ENCODE data around the gene WNT9A. TPM values are rescaled to one million over a fixed set of nuclear protein-coding genes. Genes with fewer than 3 reads are reported as not detected.

WNT9A gene
- total and polyA plus RNA-seq, 7 donors = 7.6 to 49.7 (median 22.0) TPM

DNA sequence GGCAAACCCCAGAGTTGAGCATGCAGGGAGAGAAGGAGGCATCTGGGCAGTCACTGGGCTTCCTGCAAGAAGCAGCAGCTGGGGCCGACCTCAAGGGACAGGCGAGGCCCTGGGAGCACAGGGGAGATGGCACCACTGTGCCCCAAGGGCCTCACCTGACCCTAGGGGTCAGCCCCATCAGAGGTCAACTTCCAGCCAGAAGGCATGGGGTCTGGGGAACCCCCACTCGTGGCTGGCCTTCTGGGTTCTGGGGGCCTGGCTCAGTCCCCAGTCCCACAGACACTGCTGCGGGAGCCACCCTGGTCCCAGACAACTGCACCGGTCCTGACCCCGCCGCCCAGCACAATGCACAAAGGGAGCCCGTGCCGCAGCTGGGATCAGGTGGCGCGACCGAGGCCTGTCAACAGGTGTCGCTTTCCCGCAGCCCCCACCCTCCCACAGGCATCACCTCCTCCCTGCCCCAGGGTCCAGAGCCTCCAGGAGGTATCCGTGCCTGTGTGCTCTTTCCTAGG is 6.2 kb downstream of the WNT9A start:
- intact Hi-C loops (cut with DNase I) = no loop called here
- H3K27me3 ChIP-seq (ENCODE audit: insufficient read depth in 3 of 3, low read length in 2 of 3) = no peaks in the 10 kb centered on the region
- H3K4me1 ChIP-seq = peaks cover 74% of the 10 kb centered on the region
- peak overlapping the region; percentile 89 for H3K27ac ChIP-seq
- no peaks in the 10 kb centered on the region for H3K9me3 ChIP-seq
- ATAC-seq (no peak), DNase-seq (peak; percentile 34 to 53)
- 28 to 51% (median 32%) methylated on average over 14 to 15 of the region's 15 CpGs for WGBS, 3 donors
- H3K36me3 ChIP-seq (ENCODE audit: insufficient read depth in 1 of 2, low read depth in 1 of 2) = no peaks in the 10 kb centered on the region
- TF ChIP-seq, protein P1, sequence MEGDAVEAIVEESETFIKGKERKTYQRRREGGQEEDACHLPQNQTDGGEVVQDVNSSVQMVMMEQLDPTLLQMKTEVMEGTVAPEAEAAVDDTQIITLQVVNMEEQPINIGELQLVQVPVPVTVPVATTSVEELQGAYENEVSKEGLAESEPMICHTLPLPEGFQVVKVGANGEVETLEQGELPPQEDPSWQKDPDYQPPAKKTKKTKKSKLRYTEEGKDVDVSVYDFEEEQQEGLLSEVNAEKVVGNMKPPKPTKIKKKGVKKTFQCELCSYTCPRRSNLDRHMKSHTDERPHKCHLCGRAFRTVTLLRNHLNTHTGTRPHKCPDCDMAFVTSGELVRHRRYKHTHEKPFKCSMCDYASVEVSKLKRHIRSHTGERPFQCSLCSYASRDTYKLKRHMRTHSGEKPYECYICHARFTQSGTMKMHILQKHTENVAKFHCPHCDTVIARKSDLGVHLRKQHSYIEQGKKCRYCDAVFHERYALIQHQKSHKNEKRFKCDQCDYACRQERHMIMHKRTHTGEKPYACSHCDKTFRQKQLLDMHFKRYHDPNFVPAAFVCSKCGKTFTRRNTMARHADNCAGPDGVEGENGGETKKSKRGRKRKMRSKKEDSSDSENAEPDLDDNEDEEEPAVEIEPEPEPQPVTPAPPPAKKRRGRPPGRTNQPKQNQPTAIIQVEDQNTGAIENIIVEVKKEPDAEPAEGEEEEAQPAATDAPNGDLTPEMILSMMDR (IDR thresholded peaks at IDR 0.05) = no peak
- peak overlapping the region; percentile 80 for H3K4me3 ChIP-seq

DNA sequence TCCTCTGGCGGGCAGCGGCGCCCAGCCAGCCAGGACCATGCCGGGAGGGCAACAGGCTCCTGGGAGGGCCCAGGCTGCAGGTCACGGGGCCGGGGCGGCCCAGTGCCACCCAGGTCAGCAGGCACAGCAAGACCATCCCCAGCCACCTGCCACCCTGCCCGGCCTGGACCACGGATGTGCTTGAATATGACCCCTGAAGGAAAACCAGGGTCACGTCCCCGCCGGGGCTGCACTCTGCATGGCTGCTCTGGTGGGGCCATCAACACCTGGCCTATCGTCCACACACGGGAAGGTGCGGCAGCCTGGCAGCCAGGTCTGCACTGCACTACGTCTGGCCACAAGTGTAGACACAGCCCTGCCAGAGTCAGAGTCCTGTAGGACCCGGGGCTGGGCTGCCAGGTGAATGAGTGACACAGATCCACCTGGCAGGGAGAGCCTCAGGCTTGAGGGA is 6.9 kb downstream of the WNT9A start:
- peak overlapping the region; percentile 80 for H3K4me3 ChIP-seq
- intact Hi-C loops (cut with DNase I) = loop anchor here in 1 of 2 donors (1.0 kb wide), 1 partner anchor 179 kb away; no protein-coding TSS in a partner anchor
- peak in 1 of 2 donors; percentile 23 for DNase-seq
- peaks cover 71% of the 10 kb centered on the region for H3K4me1 ChIP-seq
- H3K27ac ChIP-seq = peak overlapping the region; percentile 89
- no peaks in the 10 kb centered on the region for H3K27me3 ChIP-seq (ENCODE audit: insufficient read depth in 3 of 3, low read length in 2 of 3)
- no peaks in the 10 kb centered on the region for H3K9me3 ChIP-seq
- H3K36me3 ChIP-seq (ENCODE audit: insufficient read depth in 1 of 2, low read depth in 1 of 2) = no peaks in the 10 kb centered on the region
- ATAC-seq = peak in 1 of 4 donors; percentile 31
- WGBS, 3 donors = 36 to 40% (median 39%) methylated on average over 16 to 17 of the region's 17 CpGs
- TF ChIP-seq, protein P1 (IDR thresholded peaks at IDR 0.05) = no peak

DNA sequence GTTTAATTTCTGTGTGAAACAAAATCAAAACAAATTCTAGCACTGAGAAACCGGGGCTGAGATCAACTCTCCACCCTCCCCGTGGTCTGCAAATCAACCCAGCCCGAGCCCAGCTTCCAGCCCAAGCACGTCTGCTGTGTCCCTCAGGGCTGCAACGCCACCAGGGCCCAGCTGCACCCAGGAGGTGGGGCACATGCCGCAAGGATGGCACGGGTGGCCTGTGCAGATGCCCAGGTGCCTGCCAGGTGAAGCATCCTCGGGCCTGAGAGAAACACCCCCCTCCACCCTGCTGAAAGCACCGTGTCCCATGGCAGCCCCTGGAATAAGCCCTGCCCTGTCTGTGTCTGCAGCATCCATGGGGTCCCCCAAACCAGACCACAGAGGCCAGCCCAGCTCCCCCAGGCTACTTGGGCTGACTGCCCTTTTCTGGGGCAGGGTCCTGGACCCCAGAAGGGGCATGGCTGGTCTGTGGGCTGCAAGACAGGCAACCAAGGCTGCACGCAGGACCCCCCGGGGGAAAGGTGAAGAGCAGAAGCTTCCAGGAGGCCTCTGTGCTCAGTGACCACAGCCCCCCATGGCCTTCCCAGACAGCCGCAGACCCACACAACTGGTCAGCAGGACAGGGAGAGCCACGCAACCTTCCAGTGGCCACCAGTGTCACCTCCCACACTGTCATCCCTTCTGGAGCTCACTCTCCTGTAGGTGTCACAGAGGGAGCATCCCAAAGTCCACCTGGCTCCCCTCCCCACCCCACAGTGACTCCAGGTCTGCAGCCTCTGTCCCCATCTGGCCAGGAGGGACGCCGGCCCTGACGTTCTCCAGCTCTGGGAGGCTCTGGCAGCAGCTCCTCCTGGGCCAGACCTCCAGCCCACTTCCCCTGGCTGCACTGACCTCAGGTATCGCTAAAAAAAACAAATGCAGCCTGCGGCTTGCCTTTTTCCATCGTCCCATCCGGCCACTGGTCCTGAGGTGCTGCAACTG is 7.7 kb downstream of the WNT9A start:
- Histone ChIP-seq H3K27me3 (ENCODE audit: insufficient read depth in 3 of 3, low read length in 2 of 3) (no peaks in the 10 kb centered on the region), H3K36me3 (ENCODE audit: insufficient read depth in 1 of 2, low read depth in 1 of 2) (no peaks in the 10 kb centered on the region), H3K4me1 (peaks cover 63% of the 10 kb centered on the region), H3K27ac (peak overlapping the region; percentile 89), H3K4me3 (peak overlapping the region; percentile 80), H3K9me3 (no peaks in the 10 kb centered on the region)
- WGBS, 3 donors = 63 to 69% (median 66%) methylated on average over 20 of the region's 20 CpGs
- ATAC-seq (no peak), DNase-seq (no peak)
- TF ChIP-seq, protein P1 (IDR thresholded peaks at IDR 0.05) = no peak
- intact Hi-C loops (cut with DNase I) = loop anchor here in 1 of 2 donors (1.0 kb wide), 1 partner anchor 178 kb away; no protein-coding TSS in a partner anchor

DNA sequence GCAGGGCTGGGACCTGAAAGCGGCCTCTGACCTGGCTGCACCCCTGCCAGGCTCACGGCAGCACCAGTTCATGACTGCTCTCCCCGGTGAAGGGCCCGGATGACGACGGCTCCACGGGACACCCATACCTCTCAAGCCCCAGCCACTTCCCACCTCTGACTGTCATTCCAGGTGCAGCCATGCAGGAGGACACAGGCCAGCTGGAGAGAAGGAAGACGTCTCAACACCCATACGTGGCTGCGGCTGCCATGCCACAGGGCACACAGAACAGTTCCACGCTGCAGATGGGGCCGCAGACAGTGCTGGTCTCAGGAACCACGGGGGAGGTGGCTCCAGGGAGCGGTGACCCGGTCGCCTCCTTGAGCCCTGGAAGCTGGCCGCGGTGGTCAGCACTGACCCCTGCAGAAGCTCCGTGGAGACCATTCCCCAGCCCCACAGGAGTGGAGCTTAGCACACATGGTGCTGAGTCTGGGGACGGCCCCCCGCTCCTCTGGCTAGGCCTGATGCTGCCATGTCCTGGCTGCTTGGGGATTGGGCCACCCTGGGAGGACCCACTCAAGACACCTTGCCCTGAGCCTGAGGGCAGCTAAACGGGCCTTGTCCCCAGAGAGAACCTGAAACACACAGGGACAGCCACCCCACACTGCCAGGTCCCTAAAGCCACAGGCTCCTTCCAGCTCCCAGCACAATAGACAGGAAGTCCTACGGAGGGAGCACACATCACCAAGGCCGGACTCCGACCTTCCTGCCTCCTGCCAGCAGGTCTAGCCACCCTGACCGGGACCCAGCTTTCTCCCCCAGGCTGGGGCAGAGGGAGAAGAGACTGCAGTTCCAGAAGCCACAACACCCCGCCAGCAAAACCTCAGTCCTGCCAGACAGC is 8.6 kb downstream of the WNT9A start:
- intact Hi-C loops (cut with DNase I) = no loop called here
- no peaks in the 10 kb centered on the region for H3K27me3 ChIP-seq (ENCODE audit: insufficient read depth in 3 of 3, low read length in 2 of 3)
- TF ChIP-seq, protein P1 (IDR thresholded peaks at IDR 0.05) = no peak
- 81 to 88% (median 82%) methylated on average over 27 of the region's 27 CpGs for WGBS, 3 donors
- peaks cover 59% of the 10 kb centered on the region for H3K4me1 ChIP-seq
- H3K4me3 ChIP-seq = no peak overlapping the region
- H3K36me3 ChIP-seq (ENCODE audit: insufficient read depth in 1 of 2, low read depth in 1 of 2) = no peaks in the 10 kb centered on the region
- H3K9me3 ChIP-seq = no peaks in the 10 kb centered on the region
- ATAC-seq (no peak), DNase-seq (peak in 1 of 2 donors; percentile 39)
- peak overlapping the region; percentile 23 for H3K27ac ChIP-seq

Measured in psoas muscle (tissue), 8 donors.